NCI-H2196 treated with DMSO at 0.1 percent for 48 hours (cell line): ENCODE results near the gene KRT76.
"Not testable (repeated sequence)": the region's sequence is repeated elsewhere in the genome, so short reads cannot be mapped to it uniquely, and the experiment has no call there.

Source experiments
- DNase-seq: peaks from one replicate; lab custom pipeline; 2025; ENCODE audit not compliant: unreplicated experiment; lab: John Stamatoyannopoulos, UW

KRT76 gene

GRCh38 chr12:52798671-52799504 lies 21.7 kb upstream of the KRT76 start:
- DNase-seq, result no peak

- DNase-seq, result no peak
Observed at GRCh38 chr12:52798003-52798670, 21.0 kb upstream of the KRT76 start.

GRCh38 chr12:52797529-52797894 lies 20.4 kb upstream of the KRT76 start:
- DNase-seq, result no peak

GRCh38 chr12:52796839-52797528 lies 19.8 kb upstream of the KRT76 start:
- DNase-seq, result no peak

GRCh38 chr12:52796429-52796794 lies 19.3 kb upstream of the KRT76 start:
- no peak for DNase-seq

GRCh38 chr12:52795694-52796428 lies 18.7 kb upstream of the KRT76 start, which contains the start of gene KRT3:
TSS of gene KRT3 (minus strand) at chr12:52796117. CDS start at chr12:52796042, 75 bp downstream.
- no peak for DNase-seq

- not testable (repeated sequence) for DNase-seq
Observed at GRCh38 chr12:52795332-52795674, 18.2 kb upstream of the KRT76 start.

GRCh38 chr12:52794479-52795331 lies 17.6 kb upstream of the KRT76 start:
- no peak for DNase-seq

GRCh38 chr12:52792185-52793029 lies 15.3 kb upstream of the KRT76 start:
- no peak for DNase-seq

GRCh38 chr12:52791271-52792184 lies 14.4 kb upstream of the KRT76 start:
- no peak for DNase-seq

GRCh38 chr12:52790427-52791270 lies 13.5 kb upstream of the KRT76 start:
- no peak for DNase-seq

- DNase-seq, result no peak
Observed at GRCh38 chr12:52789637-52790426, 12.7 kb upstream of the KRT76 start.

GRCh38 chr12:52788876-52789636 lies 11.9 kb upstream of the KRT76 start:
- no peak for DNase-seq

- DNase-seq, result no peak
Observed at GRCh38 chr12:52788192-52788875, 11.2 kb upstream of the KRT76 start.
